ENCODE data around the gene IL10RA. TPM values are rescaled to one million over a fixed set of nuclear protein-coding genes. Genes with fewer than 3 reads are reported as not detected.

IL10RA gene
- total RNA-seq, 4 donors from 2014 or later = 14.3 to 34.9 (median 20.9) TPM

DNA sequence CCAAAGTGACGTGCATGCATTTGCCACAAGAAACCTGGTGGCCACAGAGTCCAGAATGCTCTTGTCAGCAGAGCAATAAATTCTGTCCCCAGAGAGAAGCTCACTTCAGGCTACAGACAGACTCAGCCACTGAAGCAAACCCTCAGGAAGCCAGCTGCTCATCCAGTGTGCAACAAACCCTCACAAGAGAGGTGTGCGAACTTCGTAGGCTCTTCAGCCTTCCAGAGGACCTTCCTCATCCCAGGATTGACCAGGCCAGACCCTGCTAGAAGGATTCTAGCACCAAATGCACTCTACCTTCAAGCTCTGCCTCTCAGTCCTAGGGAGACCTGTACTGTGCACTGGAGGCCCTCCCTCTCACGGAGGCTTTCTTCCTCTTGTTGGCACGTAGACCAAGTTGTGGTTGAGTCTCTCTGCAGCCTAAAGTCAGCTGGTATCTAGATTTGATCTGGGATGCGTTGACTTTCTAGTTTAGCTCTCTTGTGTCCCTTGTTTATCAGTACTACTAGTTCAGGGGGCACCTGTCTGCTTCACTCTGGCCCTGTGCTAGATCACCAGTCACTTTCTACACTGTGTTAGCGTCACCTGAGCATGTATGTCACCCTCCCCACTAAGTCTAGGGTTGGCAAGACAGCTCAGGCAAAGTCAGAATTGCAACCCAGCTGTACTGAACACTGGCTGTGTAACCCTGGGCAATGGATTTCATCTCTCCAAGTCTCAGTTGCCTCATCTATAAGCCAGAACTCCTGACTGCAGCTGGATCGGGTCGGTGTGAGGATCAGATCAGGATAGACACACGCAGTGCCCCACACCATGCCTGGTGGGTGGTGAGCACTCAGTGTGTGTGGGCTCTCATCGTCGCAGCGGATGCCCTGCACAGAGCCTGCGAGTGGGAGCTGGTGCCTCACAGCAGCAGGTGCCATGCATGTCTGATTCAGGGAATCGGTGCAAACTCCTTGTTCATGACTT, 34.9 kb upstream of the IL10RA start:
- TF ChIP-seq POLR2A (IDR thresholded peaks at IDR 0.05; ENCODE audit: low read depth) (no peak), EP300 (IDR thresholded peaks at IDR 0.05) (no peak), POLR2AphosphoS5 (IDR thresholded peaks at IDR 0.05) (no peak)
- TF ChIP-seq, protein P1, sequence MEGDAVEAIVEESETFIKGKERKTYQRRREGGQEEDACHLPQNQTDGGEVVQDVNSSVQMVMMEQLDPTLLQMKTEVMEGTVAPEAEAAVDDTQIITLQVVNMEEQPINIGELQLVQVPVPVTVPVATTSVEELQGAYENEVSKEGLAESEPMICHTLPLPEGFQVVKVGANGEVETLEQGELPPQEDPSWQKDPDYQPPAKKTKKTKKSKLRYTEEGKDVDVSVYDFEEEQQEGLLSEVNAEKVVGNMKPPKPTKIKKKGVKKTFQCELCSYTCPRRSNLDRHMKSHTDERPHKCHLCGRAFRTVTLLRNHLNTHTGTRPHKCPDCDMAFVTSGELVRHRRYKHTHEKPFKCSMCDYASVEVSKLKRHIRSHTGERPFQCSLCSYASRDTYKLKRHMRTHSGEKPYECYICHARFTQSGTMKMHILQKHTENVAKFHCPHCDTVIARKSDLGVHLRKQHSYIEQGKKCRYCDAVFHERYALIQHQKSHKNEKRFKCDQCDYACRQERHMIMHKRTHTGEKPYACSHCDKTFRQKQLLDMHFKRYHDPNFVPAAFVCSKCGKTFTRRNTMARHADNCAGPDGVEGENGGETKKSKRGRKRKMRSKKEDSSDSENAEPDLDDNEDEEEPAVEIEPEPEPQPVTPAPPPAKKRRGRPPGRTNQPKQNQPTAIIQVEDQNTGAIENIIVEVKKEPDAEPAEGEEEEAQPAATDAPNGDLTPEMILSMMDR (IDR thresholded peaks at IDR 0.05) = no peak
- peak; percentile 89 for DNase-seq (ENCODE audit: extremely low spot score)
- intact Hi-C loops (cut with DNase I) = no loop called here
- 89% methylated on average over 13 of the region's 15 CpGs for WGBS
- H3K9me3 ChIP-seq = no peaks in the 10 kb centered on the region
- no peak overlapping the region for H3K4me3 ChIP-seq
- H3K27me3 ChIP-seq = peaks cover 0 to 27% (median 0%) of the 10 kb centered on the region in 4 donors
- no peaks in the 10 kb centered on the region for H3K36me3 ChIP-seq
- no peak overlapping the region for H3K27ac ChIP-seq (replicated peaks in 1 of 4)
- peaks cover 3 to 10% (median 4%) of the 10 kb centered on the region in 4 donors for H3K4me1 ChIP-seq

GRCh38 chr11:117953024-117953671, 33.0 kb upstream of the IL10RA start:
- Histone ChIP-seq H3K27ac (replicated peaks in 1 of 4) (no peak overlapping the region), H3K4me1 (peaks cover 0 to 4% (median 2%) of the 10 kb centered on the region in 4 donors), H3K27me3 (peaks cover 0 to 23% (median 0%) of the 10 kb centered on the region in 4 donors), H3K36me3 (no peaks in the 10 kb centered on the region), H3K9me3 (peaks cover 0 to 8% (median 3%) of the 10 kb centered on the region in 4 donors), H3K4me3 (no peak overlapping the region)
- WGBS = 92% methylated on average over 3 of the region's 3 CpGs
- DNase-seq (ENCODE audit: extremely low spot score) = no peak
- TF ChIP-seq POLR2AphosphoS5 (IDR thresholded peaks at IDR 0.05) (no peak), POLR2A (IDR thresholded peaks at IDR 0.05; ENCODE audit: low read depth) (no peak), EP300 (IDR thresholded peaks at IDR 0.05) (no peak)
- TF ChIP-seq, protein P1 (IDR thresholded peaks at IDR 0.05) = no peak
- intact Hi-C loops (cut with DNase I) = no loop called here

- DNase-seq (ENCODE audit: extremely low spot score) = no peak
- Histone ChIP-seq H3K36me3 (no peaks in the 10 kb centered on the region), H3K27me3 (peaks cover 0 to 8% (median 0%) of the 10 kb centered on the region in 4 donors), H3K4me3 (no peak overlapping the region), H3K9me3 (peaks cover 0 to 8% (median 3%) of the 10 kb centered on the region in 4 donors), H3K27ac (replicated peaks in 1 of 4) (no peak overlapping the region), H3K4me1 (no peaks in the 10 kb centered on the region)
- intact Hi-C loops (cut with DNase I) = no loop called here
- WGBS = 93% methylated on average over 1 of the region's 1 CpG
- TF ChIP-seq, protein P1 (IDR thresholded peaks at IDR 0.05) = no peak
- no peak for TF ChIP-seq POLR2AphosphoS5 (IDR thresholded peaks at IDR 0.05)
- no peak for TF ChIP-seq EP300 (IDR thresholded peaks at IDR 0.05)
- no peak for TF ChIP-seq POLR2A (IDR thresholded peaks at IDR 0.05; ENCODE audit: low read depth)
These were observed 27.2 kb upstream of the IL10RA start for GRCh38 chr11:117958949-117959348.

DNA sequence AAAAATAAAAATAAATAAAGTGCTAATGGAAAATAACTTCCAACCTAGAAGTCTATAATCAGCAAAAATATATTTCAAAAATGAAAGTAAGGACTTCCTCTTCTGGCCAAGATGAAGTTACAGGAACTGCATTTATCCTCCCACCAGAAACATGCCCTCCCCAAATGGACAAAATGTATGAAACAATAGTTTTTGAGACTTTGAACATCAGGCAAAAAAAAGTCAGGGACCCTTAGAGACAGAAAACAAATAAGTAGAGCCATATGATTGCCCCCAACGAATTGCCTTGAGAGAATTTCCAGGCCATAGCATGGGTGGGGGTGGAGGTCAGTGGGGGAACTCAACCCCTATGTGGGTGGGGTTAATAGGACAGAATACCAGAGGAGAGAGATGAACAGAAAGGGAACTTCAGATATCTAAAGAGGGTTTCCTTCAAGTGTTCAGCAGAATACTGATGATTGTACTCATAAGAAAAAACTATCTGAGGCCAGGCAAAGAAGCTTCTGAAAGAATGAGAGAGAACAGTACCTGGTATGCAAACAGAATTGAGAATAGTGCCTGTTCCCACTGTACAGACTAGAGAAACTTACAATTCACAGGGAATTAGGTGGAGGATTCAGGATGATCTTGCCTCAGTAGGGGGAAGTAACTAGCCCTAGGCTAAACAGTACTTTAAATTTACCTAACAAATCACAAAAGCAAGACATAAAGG, 26.6 kb upstream of the IL10RA start:
- peaks cover 0 to 8% (median 3%) of the 10 kb centered on the region in 4 donors for H3K9me3 ChIP-seq
- DNase-seq (ENCODE audit: extremely low spot score) = no peak
- peak overlapping the region in 1 of 4 donors; percentile 0 for H3K27ac ChIP-seq (replicated peaks in 1 of 4)
- intact Hi-C loops (cut with DNase I) = no loop called here
- peaks cover 0 to 7% (median 0%) of the 10 kb centered on the region in 4 donors for H3K27me3 ChIP-seq
- 75% methylated on average over 1 of the region's 1 CpG for WGBS
- TF ChIP-seq EP300 (IDR thresholded peaks at IDR 0.05) = no peak
- no peak for TF ChIP-seq POLR2A (IDR thresholded peaks at IDR 0.05; ENCODE audit: low read depth)
- no peak for TF ChIP-seq POLR2AphosphoS5 (IDR thresholded peaks at IDR 0.05)
- TF ChIP-seq, protein P1 (IDR thresholded peaks at IDR 0.05) = no peak
- no peaks in the 10 kb centered on the region for H3K36me3 ChIP-seq
- H3K4me1 ChIP-seq = no peaks in the 10 kb centered on the region
- no peak overlapping the region for H3K4me3 ChIP-seq

Data from esophagus muscularis mucosa (tissue), 4 donors.